GM18909 (cell line): ENCODE measurements around the gene PGLYRP4.

Experiments
- ATAC-seq: cut with Tn5 transposase; IDR thresholded peaks from one replicate; pipeline ENCODE4 v1.9.1; 2021; ENCODE audit warnings: mild to moderate bottlenecking; ENCODE audit not compliant: unreplicated experiment, poor library complexity

Gene PGLYRP4

GRCh38 chr1:153348511-153349362 is at the start of gene PGLYRP4:
TSS of gene PGLYRP4 (minus strand) at chr1:153348841. CDS start at chr1:153347932, 909 bp downstream.
- no peak for ATAC-seq

- no peak for ATAC-seq
Observed at GRCh38 chr1:153397924-153398651, 49.4 kb upstream of the PGLYRP4 start.

- ATAC-seq = no peak
Observed at GRCh38 chr1:153397051-153397923, 48.6 kb upstream of the PGLYRP4 start.

DNA sequence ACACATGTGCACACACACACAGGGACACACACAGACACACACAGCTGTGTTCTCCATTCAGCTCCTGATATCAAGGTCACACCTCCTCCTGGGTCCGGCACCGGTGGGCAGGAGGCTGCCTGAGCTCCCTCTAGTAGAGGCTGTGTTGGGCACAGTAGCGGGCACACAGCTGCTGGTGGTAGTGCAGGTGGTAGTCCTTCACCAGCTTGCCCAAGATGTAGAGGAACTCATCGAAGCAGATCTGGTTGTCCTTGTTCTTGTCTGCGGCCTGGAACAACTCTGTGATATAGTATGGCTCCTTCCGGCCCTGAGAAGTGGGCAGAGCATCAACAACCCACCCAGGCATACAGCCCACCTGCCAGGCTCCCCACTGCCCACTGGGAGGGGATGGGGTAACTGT is 47.8 kb upstream of the PGLYRP4 start:
- no peak for ATAC-seq

DNA sequence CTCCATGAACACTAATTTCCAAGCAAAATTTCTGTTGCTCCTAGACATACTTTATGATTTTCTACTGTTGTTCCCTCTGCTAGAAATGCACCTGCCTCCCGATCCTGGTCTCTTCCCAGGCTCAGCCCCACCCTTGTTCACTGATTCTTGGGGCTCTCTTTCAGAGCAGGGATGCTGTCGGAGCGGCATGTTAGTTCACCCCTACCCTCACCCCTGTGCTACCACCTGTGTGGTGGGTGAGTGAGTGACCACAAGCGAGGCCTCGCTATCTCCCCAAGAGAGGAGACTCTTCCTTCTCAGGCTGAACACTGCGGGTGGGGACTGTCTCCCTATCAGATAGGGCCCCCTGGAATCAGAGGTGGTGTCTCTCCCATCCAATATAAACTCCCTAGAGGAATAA is 47.1 kb upstream of the PGLYRP4 start:
- ATAC-seq = no peak

- ATAC-seq = no peak
Observed at GRCh38 chr1:153395136-153395685, 46.6 kb upstream of the PGLYRP4 start.

DNA sequence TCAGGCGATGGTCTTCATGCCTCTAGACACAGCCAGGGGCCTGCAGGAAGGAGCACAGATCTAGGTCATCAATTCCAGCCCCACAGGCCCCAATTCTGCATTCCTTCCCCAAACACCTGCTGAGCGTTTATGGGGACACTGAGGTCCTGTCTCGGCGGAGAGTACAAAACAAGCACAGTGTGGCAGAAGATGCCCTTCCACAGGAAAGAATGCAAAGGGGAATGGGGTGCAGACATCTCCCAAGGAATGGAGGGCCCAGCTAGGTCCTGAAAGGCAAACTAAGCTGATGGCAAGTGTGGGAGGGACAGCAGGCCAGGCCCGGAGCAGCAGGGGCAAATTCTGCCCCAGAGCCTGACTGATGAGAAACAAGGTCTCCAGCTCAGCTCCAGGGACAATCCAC is 45.8 kb upstream of the PGLYRP4 start:
- ATAC-seq = no peak

GRCh38 chr1:153393926-153394325 is 45.3 kb upstream of the PGLYRP4 start:
- ATAC-seq = no peak

DNA sequence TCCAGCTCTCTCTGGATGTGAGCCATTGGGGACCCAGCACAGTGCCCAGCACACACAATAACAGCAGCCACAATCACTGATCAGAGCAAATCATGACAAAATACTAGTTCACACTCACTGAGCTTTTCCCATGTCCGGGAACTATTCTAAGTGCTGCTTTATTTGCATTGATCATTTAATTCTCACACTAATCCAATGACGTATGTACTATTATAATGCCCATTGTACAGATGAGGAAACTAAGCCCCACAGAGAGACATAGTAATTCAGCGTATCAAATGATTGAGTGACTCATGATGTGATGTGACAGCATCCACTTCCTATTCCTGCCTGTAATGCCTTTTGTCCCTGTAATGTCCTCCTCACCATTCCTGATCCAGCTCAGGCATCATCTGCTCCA is 44.2 kb upstream of the PGLYRP4 start:
- no peak for ATAC-seq

DNA sequence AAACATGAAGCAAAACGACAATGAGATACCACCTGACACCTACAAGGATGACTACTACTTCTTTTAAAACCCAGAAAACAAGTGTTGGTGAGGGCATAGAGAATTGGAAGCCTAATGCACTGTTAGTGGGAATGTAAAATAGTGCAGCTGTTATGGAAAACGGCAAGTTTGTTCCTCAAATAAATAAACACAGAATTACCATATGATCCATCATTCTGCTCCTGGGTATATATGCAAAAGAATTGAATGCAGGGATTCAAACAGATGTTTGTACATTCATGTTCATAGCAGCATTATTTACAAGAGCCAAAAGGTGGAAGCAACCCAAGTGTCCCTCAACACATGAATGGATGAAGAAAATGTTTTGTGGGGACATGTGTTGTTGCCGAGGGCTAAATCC is 43.6 kb upstream of the PGLYRP4 start:
- ATAC-seq = no peak

GRCh38 chr1:153390938-153391710 is 42.5 kb upstream of the PGLYRP4 start, which contains the start of gene S100A8:
TSS of gene S100A8 (minus strand) at chr1:153391073. CDS start at chr1:153390535, 538 bp downstream.
- no peak for ATAC-seq

- ATAC-seq = no peak
Observed at GRCh38 chr1:153389973-153390879, 41.6 kb upstream of the PGLYRP4 start.

GRCh38 chr1:153389401-153389800 is 40.8 kb upstream of the PGLYRP4 start:
- no peak for ATAC-seq

GRCh38 chr1:153387785-153388184 is 39.1 kb upstream of the PGLYRP4 start:
- no peak for ATAC-seq

GRCh38 chr1:153387001-153387400 is 38.4 kb upstream of the PGLYRP4 start:
- no peak for ATAC-seq

- no peak for ATAC-seq
Observed at GRCh38 chr1:153386500-153386901, 37.9 kb upstream of the PGLYRP4 start.

DNA sequence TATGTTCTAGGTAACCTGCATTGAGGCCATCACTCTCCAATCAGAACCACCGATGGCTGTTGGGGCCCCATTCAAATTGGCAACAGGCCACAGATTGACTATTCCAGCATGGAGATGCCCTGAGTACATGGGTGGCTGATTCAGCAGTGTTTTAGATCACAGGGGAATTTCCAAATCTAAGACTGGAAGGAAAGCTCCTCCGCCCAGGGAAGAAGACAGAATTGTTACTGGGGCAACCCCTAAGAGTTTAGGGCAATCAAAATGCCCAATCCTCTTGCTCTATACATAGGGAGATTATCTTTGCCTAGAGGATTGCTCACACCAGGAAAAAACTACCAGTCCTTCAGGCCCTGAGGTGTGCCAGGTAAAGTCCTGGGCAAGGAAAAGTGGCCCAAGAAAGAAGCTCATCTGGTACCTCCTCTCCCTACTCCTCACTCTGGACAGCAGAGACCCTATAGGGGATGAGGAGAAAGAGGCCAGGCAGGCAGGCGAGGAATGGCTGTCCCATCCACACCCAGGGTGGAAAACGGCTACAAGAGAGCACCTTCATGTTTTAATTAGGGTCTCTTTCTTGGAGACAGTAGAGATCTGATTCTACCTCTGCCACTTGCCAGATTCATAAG is 36.4 kb upstream of the PGLYRP4 start:
- ATAC-seq = no peak

DNA sequence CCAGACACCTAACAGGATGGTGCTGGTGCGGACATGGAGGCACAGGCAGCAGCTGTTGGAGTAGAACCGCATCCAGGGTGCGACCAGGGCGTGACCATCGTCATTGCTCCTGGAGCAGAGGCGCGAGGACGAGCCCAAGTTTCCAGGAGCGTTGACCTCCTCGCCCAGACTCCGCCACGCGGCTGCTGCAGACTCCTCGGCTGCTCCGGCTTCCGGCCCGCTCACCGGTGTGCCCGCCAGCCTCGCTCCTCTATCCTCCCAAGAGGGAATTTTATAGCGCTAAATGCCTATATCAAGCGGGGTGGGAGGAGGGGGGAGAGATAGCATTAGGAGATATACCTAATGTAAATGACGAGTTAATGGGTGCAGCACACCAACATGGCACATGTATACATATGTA is 32.1 kb upstream of the PGLYRP4 start:
- no peak for ATAC-seq
